HEK293 (cell line): ENCODE data around the gene CDH1.

ENCODE experiments used
- CTCF ChIA-PET: fragments of 350-600 bp; formaldehyde crosslinking; extraction: SDS; loops from one replicate; lab custom pipeline; 2021; ENCODE audit warnings: antibody characterized with exemption; lab: Yijun Ruan, JAX
- POLR2A ChIA-PET: fragments of 300-600 bp; formaldehyde crosslinking; extraction: SDS; loops from one replicate; lab custom pipeline; 2020; ENCODE audit warnings: antibody characterized with exemption, inconsistent platforms; lab: Yijun Ruan, JAX
- H3K27ac ChIP-seq: fragments of 200-500 bp; sonication (Bioruptor generic); 2 replicates; pipeline ENCODE4 v1.5.1; 2014; ENCODE audit warnings: low read depth, low read length, control low read depth, inconsistent platforms; ENCODE audit errors: extremely low read depth
- H3K36me3 ChIP-seq, 2 experiments: fragments of 200-500 bp in 1 of 2; sonication (Bioruptor generic) in 1 of 2; 1 replicate in 1 of 2; 2 replicates in 1 of 2; pipeline ENCODE4 v1.5.1; 2014 to 2017; ENCODE audit warnings: inconsistent platforms in 2 of 2, low read length in 2 of 2; ENCODE audit not compliant: control insufficient read depth in 2 of 2, insufficient read depth in 1 of 2
- H3K4me1 ChIP-seq: fragments of 200-500 bp; sonication (Bioruptor generic); 2 replicates; pipeline ENCODE4 v1.5.1; 2014; ENCODE audit warnings: mild to moderate bottlenecking, low read length, inconsistent platforms; ENCODE audit not compliant: control insufficient read depth, insufficient read depth
- H3K4me3 ChIP-seq: 2 replicates; pipeline ENCODE4 v1.5.1; 2011; ENCODE audit warnings: low read depth, mild to moderate bottlenecking, control low read depth, low read length, moderate library complexity
- H3K9me3 ChIP-seq: fragments of 200-500 bp; sonication (Bioruptor generic); 2 replicates; pipeline ENCODE4 v1.5.1; 2014; ENCODE audit warnings: low read depth, low read length, inconsistent platforms; ENCODE audit not compliant: control insufficient read depth, insufficient read depth
- SALL2 ChIP-seq: fragments of 450-650 bp; formaldehyde crosslinking; IDR thresholded peaks from 2 replicates; pipeline ENCODE4 v1.5.0; 2017; ENCODE audit warnings: missing biosample characterization, mild to moderate bottlenecking, missing genetic modification characterization, borderline replicate concordance
- ZBTB20 ChIP-seq: fragments of 450-650 bp; formaldehyde crosslinking; IDR thresholded peaks from 2 replicates; pipeline ENCODE4 v1.5.1; 2016; ENCODE audit warnings: missing biosample characterization, missing genetic modification characterization
- ZFP3 ChIP-seq: fragments of 450-650 bp; formaldehyde crosslinking; IDR thresholded peaks from 2 replicates; pipeline ENCODE4 v1.5.1; 2016; ENCODE audit warnings: low read depth, missing biosample characterization, missing genetic modification characterization
- ZNF112 ChIP-seq: fragments of 450-650 bp; formaldehyde crosslinking; IDR thresholded peaks from 2 replicates; pipeline ENCODE4 v1.5.0; 2017; ENCODE audit warnings: missing biosample characterization, missing genetic modification characterization
- ZNF138 ChIP-seq: fragments of 450-650 bp; formaldehyde crosslinking; IDR thresholded peaks from 2 replicates; pipeline ENCODE4 v1.5.1; 2016; ENCODE audit warnings: missing biosample characterization, missing genetic modification characterization, borderline replicate concordance
- ZNF16 ChIP-seq: fragments of 450-650 bp; formaldehyde crosslinking; IDR thresholded peaks from 2 replicates; pipeline ENCODE4 v1.5.1; 2016; ENCODE audit warnings: low read depth, missing biosample characterization, missing genetic modification characterization
- ZNF174 ChIP-seq: fragments of 450-650 bp; formaldehyde crosslinking; IDR thresholded peaks from 2 replicates; pipeline ENCODE4 v1.5.0; 2017; ENCODE audit warnings: missing biosample characterization, mild to moderate bottlenecking, missing genetic modification characterization
- ZNF175 ChIP-seq: fragments of 450-650 bp; formaldehyde crosslinking; IDR thresholded peaks from 2 replicates; pipeline ENCODE4 v1.5.1; 2016; ENCODE audit warnings: missing biosample characterization, missing genetic modification characterization
- ZNF214 ChIP-seq: fragments of 450-650 bp; formaldehyde crosslinking; IDR thresholded peaks from 2 replicates; pipeline ENCODE4 v1.5.1; 2017; ENCODE audit warnings: missing biosample characterization, mild to moderate bottlenecking, missing genetic modification characterization, borderline replicate concordance
- ZNF423 ChIP-seq: fragments of 450-650 bp; formaldehyde crosslinking; IDR thresholded peaks from 2 replicates; pipeline ENCODE4 v1.5.1; 2016; ENCODE audit warnings: missing biosample characterization, missing genetic modification characterization
- ZNF548 ChIP-seq: fragments of 450-650 bp; formaldehyde crosslinking; IDR thresholded peaks from 2 replicates; pipeline ENCODE4 v1.5.1; 2016; ENCODE audit warnings: missing biosample characterization, missing genetic modification characterization
- ZNF561 ChIP-seq: fragments of 450-650 bp; IDR thresholded peaks from 2 replicates; pipeline ENCODE4 v1.5.1; 2018; ENCODE audit warnings: missing biosample characterization, missing genetic modification characterization, borderline replicate concordance
- ZNF596 ChIP-seq: fragments of 450-650 bp; IDR thresholded peaks from 2 replicates; pipeline ENCODE4 v1.5.0; 2018; ENCODE audit warnings: missing biosample characterization, mild to moderate bottlenecking, missing genetic modification characterization, moderate library complexity
- ZNF600 ChIP-seq: fragments of 450-650 bp; formaldehyde crosslinking; IDR thresholded peaks from 2 replicates; pipeline ENCODE4 v1.5.1; 2016; ENCODE audit warnings: missing biosample characterization, missing genetic modification characterization
- ZNF626 ChIP-seq: fragments of 450-650 bp; sonication (Bioruptor Pico); formaldehyde crosslinking; IDR thresholded peaks from 2 replicates; pipeline ENCODE4 v1.5.1; 2018; ENCODE audit warnings: missing biosample characterization, missing genetic modification characterization, inconsistent platforms
- ZNF747 ChIP-seq: fragments of 450-650 bp; formaldehyde crosslinking; IDR thresholded peaks from 2 replicates; pipeline ENCODE4 v1.5.1; 2016; ENCODE audit warnings: missing biosample characterization, missing genetic modification characterization
- ZNF837 ChIP-seq: fragments of 450-650 bp; formaldehyde crosslinking; IDR thresholded peaks from 2 replicates; pipeline ENCODE4 v1.5.1; 2016; ENCODE audit warnings: missing biosample characterization, missing genetic modification characterization
- TF ChIP-seq, protein P1 (sequence below): fragments of 450-650 bp; formaldehyde crosslinking; IDR thresholded peaks from 2 replicates; pipeline ENCODE4 v1.5.1; 2017; ENCODE audit warnings: missing biosample characterization, missing genetic modification characterization
- TF ChIP-seq, protein P2 (sequence below): fragments of 450-650 bp; formaldehyde crosslinking; IDR thresholded peaks from 2 replicates; pipeline ENCODE4 v1.5.1; 2016; ENCODE audit warnings: missing biosample characterization, missing genetic modification characterization
- TF ChIP-seq, protein P3 (sequence below): fragments of 450-650 bp; formaldehyde crosslinking; conservative IDR thresholded peaks from 2 replicates; pipeline ENCODE4 v1.5.1; 2016; ENCODE audit warnings: low read depth, missing biosample characterization, missing genetic modification characterization
- TF ChIP-seq, protein P4 (sequence below): fragments of 450-650 bp; formaldehyde crosslinking; IDR thresholded peaks from 2 replicates; pipeline ENCODE4 v1.5.1; 2017; ENCODE audit warnings: missing biosample characterization, missing genetic modification characterization
- TF ChIP-seq, protein P5 (sequence below): fragments of 450-650 bp; formaldehyde crosslinking; IDR thresholded peaks from 2 replicates; pipeline ENCODE4 v1.5.1; 2016; ENCODE audit warnings: missing biosample characterization, missing genetic modification characterization
- TF ChIP-seq, protein P6 (sequence below): fragments of 450-650 bp; formaldehyde crosslinking; IDR thresholded peaks from 2 replicates; pipeline ENCODE4 v1.5.1; 2016; ENCODE audit warnings: missing biosample characterization, missing genetic modification characterization

CDH1 gene

DNA sequence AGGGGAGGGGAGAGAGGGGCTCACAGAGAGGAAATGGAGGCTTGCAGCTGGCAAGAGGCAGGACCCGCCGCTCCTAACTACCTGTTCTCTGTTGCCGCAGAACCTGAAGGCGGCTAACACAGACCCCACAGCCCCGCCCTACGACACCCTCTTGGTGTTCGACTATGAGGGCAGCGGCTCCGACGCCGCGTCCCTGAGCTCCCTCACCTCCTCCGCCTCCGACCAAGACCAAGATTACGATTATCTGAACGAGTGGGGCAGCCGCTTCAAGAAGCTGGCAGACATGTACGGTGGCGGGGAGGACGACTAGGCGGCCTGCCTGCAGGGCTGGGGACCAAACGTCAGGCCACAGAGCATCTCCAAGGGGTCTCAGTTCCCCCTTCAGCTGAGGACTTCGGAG is 39.0 kb upstream of the CDH1 start:
- H3K36me3 ChIP-seq = no peaks in the 10 kb centered on the region
- no peak overlapping the region for H3K27ac ChIP-seq
- no peaks in the 10 kb centered on the region for H3K9me3 ChIP-seq
- H3K4me1 ChIP-seq = no peaks in the 10 kb centered on the region
- POLR2A ChIA-PET = no interaction called here
- CTCF ChIA-PET = interaction anchor here (0.6 to 1.5 kb wide), 2 partner anchors 99 to 107 kb away, joined by 3 to 4 read pairs; no protein-coding TSS in a partner anchor
- no peak overlapping the region for H3K4me3 ChIP-seq
- TF ChIP-seq ZNF174 (tag by site-specific recombination) = no peak
- TF ChIP-seq, protein P1, sequence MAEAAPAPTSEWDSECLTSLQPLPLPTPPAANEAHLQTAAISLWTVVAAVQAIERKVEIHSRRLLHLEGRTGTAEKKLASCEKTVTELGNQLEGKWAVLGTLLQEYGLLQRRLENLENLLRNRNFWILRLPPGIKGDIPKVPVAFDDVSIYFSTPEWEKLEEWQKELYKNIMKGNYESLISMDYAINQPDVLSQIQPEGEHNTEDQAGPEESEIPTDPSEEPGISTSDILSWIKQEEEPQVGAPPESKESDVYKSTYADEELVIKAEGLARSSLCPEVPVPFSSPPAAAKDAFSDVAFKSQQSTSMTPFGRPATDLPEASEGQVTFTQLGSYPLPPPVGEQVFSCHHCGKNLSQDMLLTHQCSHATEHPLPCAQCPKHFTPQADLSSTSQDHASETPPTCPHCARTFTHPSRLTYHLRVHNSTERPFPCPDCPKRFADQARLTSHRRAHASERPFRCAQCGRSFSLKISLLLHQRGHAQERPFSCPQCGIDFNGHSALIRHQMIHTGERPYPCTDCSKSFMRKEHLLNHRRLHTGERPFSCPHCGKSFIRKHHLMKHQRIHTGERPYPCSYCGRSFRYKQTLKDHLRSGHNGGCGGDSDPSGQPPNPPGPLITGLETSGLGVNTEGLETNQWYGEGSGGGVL = no peak
- no peak for TF ChIP-seq ZNF626 (tag by site-specific recombination)
- TF ChIP-seq, protein P2, sequence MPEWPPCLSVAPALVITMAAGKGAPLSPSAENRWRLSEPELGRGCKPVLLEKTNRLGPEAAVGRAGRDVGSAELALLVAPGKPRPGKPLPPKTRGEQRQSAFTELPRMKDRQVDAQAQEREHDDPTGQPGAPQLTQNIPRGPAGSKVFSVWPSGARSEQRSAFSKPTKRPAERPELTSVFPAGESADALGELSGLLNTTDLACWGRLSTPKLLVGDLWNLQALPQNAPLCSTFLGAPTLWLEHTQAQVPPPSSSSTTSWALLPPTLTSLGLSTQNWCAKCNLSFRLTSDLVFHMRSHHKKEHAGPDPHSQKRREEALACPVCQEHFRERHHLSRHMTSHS (tag by site-specific recombination) = no peak
- no peak for TF ChIP-seq ZNF138 (tag by site-specific recombination)
- no peak for TF ChIP-seq ZNF423 (tag by site-specific recombination)
- TF ChIP-seq ZNF596 = no peak

DNA sequence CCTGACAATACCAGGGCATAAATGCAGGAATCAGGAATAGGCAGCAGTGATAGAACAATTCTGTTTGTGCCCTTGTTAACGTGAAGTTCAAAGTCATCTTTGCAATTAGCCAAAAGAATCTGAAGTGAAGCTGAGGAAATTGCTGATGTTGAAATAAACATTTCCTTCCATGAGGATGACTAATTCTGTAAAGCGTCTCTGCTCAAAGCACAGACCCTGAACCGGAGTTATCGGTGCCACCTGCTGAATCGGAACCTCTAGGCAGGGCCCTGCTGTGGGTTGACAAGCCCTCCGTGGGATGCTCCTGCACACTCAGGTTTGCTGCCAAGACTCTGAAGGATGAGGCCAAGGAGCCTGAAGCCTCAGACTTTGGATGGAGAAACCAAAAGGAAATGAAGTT is 37.0 kb upstream of the CDH1 start:
- POLR2A ChIA-PET = no interaction called here
- TF ChIP-seq SALL2 (no peak), ZNF175 (no peak), ZNF596 (no peak), ZNF747 (no peak), ZNF112 (tag by site-specific recombination) (no peak), ZNF561 (no peak), ZNF837 (tag by site-specific recombination) (no peak), ZFP3 (no peak), ZNF16 (tag by site-specific recombination) (no peak), ZNF600 (tag by site-specific recombination) (no peak), ZNF214 (tag by site-specific recombination) (no peak), ZNF548 (no peak), ZBTB20 (no peak)
- TF ChIP-seq, protein P3, sequence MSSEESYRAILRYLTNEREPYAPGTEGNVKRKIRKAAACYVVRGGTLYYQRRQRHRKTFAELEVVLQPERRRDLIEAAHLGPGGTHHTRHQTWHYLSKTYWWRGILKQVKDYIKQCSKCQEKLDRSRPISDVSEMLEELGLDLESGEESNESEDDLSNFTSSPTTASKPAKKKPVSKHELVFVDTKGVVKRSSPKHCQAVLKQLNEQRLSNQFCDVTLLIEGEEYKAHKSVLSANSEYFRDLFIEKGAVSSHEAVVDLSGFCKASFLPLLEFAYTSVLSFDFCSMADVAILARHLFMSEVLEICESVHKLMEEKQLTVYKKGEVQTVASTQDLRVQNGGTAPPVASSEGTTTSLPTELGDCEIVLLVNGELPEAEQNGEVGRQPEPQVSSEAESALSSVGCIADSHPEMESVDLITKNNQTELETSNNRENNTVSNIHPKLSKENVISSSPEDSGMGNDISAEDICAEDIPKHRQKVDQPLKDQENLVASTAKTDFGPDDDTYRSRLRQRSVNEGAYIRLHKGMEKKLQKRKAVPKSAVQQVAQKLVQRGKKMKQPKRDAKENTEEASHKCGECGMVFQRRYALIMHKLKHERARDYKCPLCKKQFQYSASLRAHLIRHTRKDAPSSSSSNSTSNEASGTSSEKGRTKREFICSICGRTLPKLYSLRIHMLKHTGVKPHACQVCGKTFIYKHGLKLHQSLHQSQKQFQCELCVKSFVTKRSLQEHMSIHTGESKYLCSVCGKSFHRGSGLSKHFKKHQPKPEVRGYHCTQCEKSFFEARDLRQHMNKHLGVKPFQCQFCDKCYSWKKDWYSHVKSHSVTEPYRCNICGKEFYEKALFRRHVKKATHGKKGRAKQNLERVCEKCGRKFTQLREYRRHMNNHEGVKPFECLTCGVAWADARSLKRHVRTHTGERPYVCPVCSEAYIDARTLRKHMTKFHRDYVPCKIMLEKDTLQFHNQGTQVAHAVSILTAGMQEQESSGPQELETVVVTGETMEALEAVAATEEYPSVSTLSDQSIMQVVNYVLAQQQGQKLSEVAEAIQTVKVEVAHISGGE (tag by site-specific recombination) = no peak
- TF ChIP-seq, protein P4, sequence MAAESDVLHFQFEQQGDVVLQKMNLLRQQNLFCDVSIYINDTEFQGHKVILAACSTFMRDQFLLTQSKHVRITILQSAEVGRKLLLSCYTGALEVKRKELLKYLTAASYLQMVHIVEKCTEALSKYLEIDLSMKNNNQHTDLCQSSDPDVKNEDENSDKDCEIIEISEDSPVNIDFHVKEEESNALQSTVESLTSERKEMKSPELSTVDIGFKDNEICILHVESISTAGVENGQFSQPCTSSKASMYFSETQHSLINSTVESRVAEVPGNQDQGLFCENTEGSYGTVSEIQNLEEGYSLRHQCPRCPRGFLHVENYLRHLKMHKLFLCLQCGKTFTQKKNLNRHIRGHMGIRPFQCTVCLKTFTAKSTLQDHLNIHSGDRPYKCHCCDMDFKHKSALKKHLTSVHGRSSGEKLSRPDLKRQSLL (tag by site-specific recombination) = no peak
- TF ChIP-seq, protein P5, sequence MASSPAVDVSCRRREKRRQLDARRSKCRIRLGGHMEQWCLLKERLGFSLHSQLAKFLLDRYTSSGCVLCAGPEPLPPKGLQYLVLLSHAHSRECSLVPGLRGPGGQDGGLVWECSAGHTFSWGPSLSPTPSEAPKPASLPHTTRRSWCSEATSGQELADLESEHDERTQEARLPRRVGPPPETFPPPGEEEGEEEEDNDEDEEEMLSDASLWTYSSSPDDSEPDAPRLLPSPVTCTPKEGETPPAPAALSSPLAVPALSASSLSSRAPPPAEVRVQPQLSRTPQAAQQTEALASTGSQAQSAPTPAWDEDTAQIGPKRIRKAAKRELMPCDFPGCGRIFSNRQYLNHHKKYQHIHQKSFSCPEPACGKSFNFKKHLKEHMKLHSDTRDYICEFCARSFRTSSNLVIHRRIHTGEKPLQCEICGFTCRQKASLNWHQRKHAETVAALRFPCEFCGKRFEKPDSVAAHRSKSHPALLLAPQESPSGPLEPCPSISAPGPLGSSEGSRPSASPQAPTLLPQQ (tag by site-specific recombination) = no peak
- TF ChIP-seq, protein P6, sequence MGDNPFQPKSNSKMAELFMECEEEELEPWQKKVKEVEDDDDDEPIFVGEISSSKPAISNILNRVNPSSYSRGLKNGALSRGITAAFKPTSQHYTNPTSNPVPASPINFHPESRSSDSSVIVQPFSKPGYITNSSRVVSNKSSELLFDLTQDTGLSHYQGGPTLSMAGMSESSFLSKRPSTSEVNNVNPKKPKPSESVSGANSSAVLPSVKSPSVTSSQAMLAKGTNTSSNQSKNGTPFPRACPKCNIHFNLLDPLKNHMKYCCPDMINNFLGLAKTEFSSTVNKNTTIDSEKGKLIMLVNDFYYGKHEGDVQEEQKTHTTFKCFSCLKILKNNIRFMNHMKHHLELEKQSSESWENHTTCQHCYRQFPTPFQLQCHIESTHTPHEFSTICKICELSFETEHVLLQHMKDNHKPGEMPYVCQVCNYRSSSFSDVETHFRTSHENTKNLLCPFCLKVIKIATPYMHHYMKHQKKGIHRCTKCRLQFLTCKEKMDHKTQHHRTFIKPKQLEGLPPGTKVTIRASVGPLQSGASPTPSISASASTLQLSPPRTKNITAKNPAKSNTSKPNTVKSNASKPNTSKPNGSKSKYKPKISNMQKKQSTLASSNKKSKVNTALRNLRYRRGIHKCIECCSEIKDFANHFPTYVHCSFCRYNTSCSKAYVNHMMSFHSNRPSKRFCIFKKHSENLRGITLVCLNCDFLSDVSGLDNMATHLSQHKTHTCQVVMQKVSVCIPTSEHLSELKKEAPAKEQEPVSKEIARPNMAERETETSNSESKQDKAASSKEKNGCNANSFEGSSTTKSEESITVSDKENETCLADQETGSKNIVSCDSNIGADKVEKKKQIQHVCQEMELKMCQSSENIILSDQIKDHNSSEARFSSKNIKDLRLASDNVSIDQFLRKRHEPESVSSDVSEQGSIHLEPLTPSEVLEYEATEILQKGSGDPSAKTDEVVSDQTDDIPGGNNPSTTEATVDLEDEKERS (tag by site-specific recombination) = no peak
- TF ChIP-seq, all 188 proteins: peak for 0
- CTCF ChIA-PET = interaction anchor here (1.0 to 1.1 kb wide), 2 partner anchors 179 to 413 kb away, joined by 3 read pairs; no protein-coding TSS in a partner anchor
- H3K9me3 ChIP-seq = no peaks in the 10 kb centered on the region
- H3K4me1 ChIP-seq = no peaks in the 10 kb centered on the region
- no peak overlapping the region for H3K4me3 ChIP-seq
- H3K27ac ChIP-seq = no peak overlapping the region
- H3K36me3 ChIP-seq = no peaks in the 10 kb centered on the region
